22Rv1 (cell line): ENCODE results near the gene SUGCT.

Experiments
- ZFX ChIP-seq: fragments of 450-650 bp; IDR thresholded peaks from 2 replicates; pipeline ENCODE4 v1.6.1; 2017; ENCODE audit warnings: antibody characterized with exemption, borderline replicate concordance
- TF ChIP-seq, protein P1 (sequence below): fragments of 450-650 bp; IDR thresholded peaks from 2 replicates; pipeline ENCODE4 v1.5.1; 2017; ENCODE audit warnings: mild to moderate bottlenecking

DNA sequence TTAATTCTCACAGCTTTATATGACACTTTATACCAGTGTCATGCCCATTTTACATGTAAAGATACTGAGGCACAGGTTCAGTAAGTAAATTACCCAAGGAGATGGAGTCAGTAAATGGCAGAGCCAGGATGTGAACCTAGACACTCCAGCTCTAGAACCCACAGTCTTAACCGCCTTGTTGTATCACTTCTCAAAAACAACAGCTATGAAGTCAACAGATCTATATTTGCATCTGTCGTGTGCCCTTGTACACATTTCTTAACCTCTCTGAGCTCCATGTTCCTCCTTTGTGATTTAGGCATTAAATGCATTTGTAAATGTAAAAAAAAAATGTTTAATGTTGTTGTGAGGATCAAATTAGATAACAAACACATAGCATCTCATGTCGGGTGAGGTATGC lies 716.2 kb downstream of the SUGCT start:
- TF ChIP-seq, protein P1, sequence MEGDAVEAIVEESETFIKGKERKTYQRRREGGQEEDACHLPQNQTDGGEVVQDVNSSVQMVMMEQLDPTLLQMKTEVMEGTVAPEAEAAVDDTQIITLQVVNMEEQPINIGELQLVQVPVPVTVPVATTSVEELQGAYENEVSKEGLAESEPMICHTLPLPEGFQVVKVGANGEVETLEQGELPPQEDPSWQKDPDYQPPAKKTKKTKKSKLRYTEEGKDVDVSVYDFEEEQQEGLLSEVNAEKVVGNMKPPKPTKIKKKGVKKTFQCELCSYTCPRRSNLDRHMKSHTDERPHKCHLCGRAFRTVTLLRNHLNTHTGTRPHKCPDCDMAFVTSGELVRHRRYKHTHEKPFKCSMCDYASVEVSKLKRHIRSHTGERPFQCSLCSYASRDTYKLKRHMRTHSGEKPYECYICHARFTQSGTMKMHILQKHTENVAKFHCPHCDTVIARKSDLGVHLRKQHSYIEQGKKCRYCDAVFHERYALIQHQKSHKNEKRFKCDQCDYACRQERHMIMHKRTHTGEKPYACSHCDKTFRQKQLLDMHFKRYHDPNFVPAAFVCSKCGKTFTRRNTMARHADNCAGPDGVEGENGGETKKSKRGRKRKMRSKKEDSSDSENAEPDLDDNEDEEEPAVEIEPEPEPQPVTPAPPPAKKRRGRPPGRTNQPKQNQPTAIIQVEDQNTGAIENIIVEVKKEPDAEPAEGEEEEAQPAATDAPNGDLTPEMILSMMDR: no peak
- TF ChIP-seq ZFX: no peak
